ENCODE results near the gene NUDC. TPM values are rescaled to one million over a fixed set of nuclear protein-coding genes. Genes with fewer than 3 reads are reported as not detected.

The NUDC gene
- total and polyA plus RNA-seq, 9 of the 15 experiments (the other 6 are each of a cell fraction or from before 2014, with no cell fraction given), result 9.8 to 234 (median 149) TPM

DNA sequence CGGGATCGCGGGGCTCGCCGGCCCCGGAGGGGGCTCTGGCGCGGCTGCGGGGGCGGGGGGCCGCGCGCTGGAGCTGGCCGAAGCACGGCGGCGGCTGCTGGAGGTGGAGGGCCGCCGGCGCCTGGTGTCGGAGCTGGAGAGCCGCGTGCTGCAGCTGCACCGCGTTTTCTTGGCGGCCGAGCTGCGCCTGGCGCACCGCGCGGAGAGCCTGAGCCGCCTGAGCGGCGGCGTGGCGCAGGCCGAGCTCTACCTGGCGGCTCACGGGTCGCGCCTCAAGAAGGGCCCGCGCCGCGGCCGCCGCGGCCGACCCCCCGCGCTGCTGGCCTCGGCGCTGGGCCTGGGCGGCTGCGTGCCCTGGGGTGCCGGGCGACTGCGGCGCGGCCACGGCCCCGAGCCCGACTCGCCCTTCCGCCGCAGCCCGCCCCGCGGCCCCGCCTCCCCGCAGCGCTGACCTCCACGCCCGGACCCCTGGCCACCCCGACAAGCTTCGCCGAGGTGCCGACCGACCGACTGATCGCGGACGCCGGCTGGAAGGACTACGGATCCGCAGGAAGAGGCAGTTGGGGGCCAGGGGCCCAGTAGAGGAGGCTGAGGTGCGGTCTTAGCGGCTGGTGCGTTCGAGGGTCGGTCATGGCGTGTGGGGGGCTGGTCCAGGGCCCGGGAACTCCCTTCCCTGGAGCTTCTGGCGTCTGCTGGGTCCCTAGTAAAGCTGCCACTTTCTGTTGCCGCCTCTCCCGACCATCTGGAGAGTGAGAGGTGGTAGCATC is 72.7 kb downstream of the NUDC start (continued):
- TF ChIP-seq HDAC6 (IDR thresholded peaks at IDR 0.05; ENCODE audit: low read depth, low read length) (no peak), ZNF384 (IDR thresholded peaks at IDR 0.05; ENCODE audit: low read depth, low read length) (no peak), XRCC5 (IDR thresholded peaks at IDR 0.05; ENCODE audit: low read depth, low read length) (no peak), RBM14 (IDR thresholded peaks at IDR 0.05; ENCODE audit: borderline replicate concordance, insufficient read depth, low read depth, low read length) (no peak), CBX5 (IDR thresholded peaks at IDR 0.05; ENCODE audit: borderline replicate concordance, low read depth) (no peak), JUNB (CRISPR knock-in tag; conservative IDR thresholded peaks at IDR 0.05) (no peak), ATF1 (CRISPR knock-in tag; IDR thresholded peaks at IDR 0.05) (no peak), ATF1 (tag; IDR thresholded peaks at IDR 0.05) (no peak), MIER1 (IDR thresholded peaks at IDR 0.05; ENCODE audit: low read depth) (no peak), ZNF586 (CRISPR knock-in tag; conservative IDR thresholded peaks at IDR 0.05) (no peak), ZNF197 (CRISPR knock-in tag; IDR thresholded peaks at IDR 0.05; ENCODE audit: low read depth) (no peak), FOXK1 (CRISPR knock-in tag; IDR thresholded peaks at IDR 0.05; ENCODE audit: borderline replicate concordance) (no peak), POLR2A (conservative IDR thresholded peaks at IDR 0.05) (no peak), SOX6 (IDR thresholded peaks at IDR 0.05) (no peak), FOXJ2 (tag; IDR thresholded peaks at IDR 0.05) (no peak), NELFE (IDR thresholded peaks at IDR 0.05; ENCODE audit: insufficient read depth, insufficient read length) (no peak), NR4A1 (CRISPR knock-in tag; IDR thresholded peaks at IDR 0.05) (no peak), NR4A1 (tag; IDR thresholded peaks at IDR 0.05) (0 out of 2 replicates have a peak, but pooled peaks have one; percentile 24), GTF2A2 (tag; IDR thresholded peaks at IDR 0.05) (no peak; the same call in 1 of the 2 replicates), ZNF79 (CRISPR knock-in tag; IDR thresholded peaks at IDR 0.05; ENCODE audit: low read depth) (no peak), ESRRB (CRISPR knock-in tag; IDR thresholded peaks at IDR 0.05; ENCODE audit: borderline replicate concordance) (no peak), CAMTA2 (CRISPR knock-in tag; conservative IDR thresholded peaks at IDR 0.05) (no peak), ILF3 (IDR thresholded peaks at IDR 0.05; ENCODE audit: borderline replicate concordance) (no peak), RBM15 (IDR thresholded peaks at IDR 0.05; ENCODE audit: insufficient read depth, low read length) (no peak), ZKSCAN3 (CRISPR knock-in tag; IDR thresholded peaks at IDR 0.05) (no peak), TEAD1 (CRISPR knock-in tag; IDR thresholded peaks at IDR 0.05) (no peak; a peak in 1 of 4 replicates), ETV1 (tag; conservative IDR thresholded peaks at IDR 0.05; ENCODE audit: low read depth) (no peak)
- TF ChIP-seq, protein P1, sequence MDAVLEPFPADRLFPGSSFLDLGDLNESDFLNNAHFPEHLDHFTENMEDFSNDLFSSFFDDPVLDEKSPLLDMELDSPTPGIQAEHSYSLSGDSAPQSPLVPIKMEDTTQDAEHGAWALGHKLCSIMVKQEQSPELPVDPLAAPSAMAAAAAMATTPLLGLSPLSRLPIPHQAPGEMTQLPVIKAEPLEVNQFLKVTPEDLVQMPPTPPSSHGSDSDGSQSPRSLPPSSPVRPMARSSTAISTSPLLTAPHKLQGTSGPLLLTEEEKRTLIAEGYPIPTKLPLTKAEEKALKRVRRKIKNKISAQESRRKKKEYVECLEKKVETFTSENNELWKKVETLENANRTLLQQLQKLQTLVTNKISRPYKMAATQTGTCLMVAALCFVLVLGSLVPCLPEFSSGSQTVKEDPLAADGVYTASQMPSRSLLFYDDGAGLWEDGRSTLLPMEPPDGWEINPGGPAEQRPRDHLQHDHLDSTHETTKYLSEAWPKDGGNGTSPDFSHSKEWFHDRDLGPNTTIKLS (IDR thresholded peaks at IDR 0.05; ENCODE audit: borderline replicate concordance, low read depth), result peak; percentile 35; the same call in 1 of the 2 replicates
- TF ChIP-seq, protein P2, sequence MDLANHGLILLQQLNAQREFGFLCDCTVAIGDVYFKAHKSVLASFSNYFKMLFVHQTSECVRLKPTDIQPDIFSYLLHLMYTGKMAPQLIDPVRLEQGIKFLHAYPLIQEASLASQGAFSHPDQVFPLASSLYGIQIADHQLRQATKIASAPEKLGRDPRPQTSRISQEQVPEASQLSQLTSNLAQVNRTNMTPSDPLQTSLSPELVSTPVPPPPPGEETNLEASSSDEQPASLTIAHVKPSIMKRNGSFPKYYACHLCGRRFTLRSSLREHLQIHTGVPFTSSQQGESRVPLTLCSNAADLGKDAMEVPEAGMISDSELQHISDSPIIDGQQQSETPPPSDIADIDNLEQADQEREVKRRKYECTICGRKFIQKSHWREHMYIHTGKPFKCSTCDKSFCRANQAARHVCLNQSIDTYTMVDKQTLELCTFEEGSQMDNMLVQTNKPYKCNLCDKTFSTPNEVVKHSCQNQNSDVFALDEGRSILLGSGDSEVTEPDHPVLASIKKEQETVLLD (IDR thresholded peaks at IDR 0.05), result no peak
